GM23248 (cell line): ENCODE measurements around the gene MATN3. TPM values are rescaled to one million over a fixed set of nuclear protein-coding genes. Genes with fewer than 3 reads are reported as not detected.

ENCODE experiments used
- DNase-seq: peaks from one replicate; pipeline ENCODE4 v3.0.0-alpha.2; 2015
- H2AFZ ChIP-seq: fragments of 200-600 bp; sonication (generic); 2 replicates; pipeline ENCODE4 v1.6.1; 2016; ENCODE audit warnings: antibody characterized with exemption
- H3F3A ChIP-seq: fragments of 200-600 bp; sonication (generic); 2 replicates; pipeline ENCODE4 v1.6.1; 2016; ENCODE audit warnings: mild to moderate bottlenecking, antibody characterized with exemption, mixed run types; ENCODE audit not compliant: insufficient read depth
- H3K27ac ChIP-seq: fragments of 200-600 bp; sonication (generic); 2 replicates; pipeline ENCODE4 v1.5.1; 2016; ENCODE audit warnings: mild to moderate bottlenecking
- H3K27me3 ChIP-seq: fragments of 200-600 bp; sonication (generic); replicated peaks from 2 replicates; pipeline ENCODE4 v1.6.1; 2016; ENCODE audit warnings: mild to moderate bottlenecking; ENCODE audit not compliant: insufficient read depth
- H3K36me3 ChIP-seq: fragments of 200-600 bp; sonication (generic); 2 replicates; pipeline ENCODE4 v1.6.1; 2016; ENCODE audit warnings: low read depth, mild to moderate bottlenecking
- H3K4me1 ChIP-seq: fragments of 200-600 bp; sonication (generic); 2 replicates; pipeline ENCODE4 v1.6.1; 2016; ENCODE audit warnings: mild to moderate bottlenecking; ENCODE audit not compliant: insufficient read depth
- H3K4me2 ChIP-seq: fragments of 200-600 bp; sonication (generic); one replicate; pipeline ENCODE4 v1.6.1; 2016; ENCODE audit warnings: mild to moderate bottlenecking; ENCODE audit not compliant: unreplicated experiment
- H3K4me3 ChIP-seq: fragments of 200-600 bp; sonication (generic); 2 replicates; pipeline ENCODE4 v1.5.1; 2016; ENCODE audit warnings: mild to moderate bottlenecking
- H3K79me2 ChIP-seq: fragments of 200-600 bp; sonication (generic); 2 replicates; pipeline ENCODE4 v1.6.1; 2016; ENCODE audit warnings: mild to moderate bottlenecking; ENCODE audit not compliant: insufficient read depth
- H3K9ac ChIP-seq: fragments of 200-600 bp; sonication (generic); 2 replicates; pipeline ENCODE4 v1.6.1; 2016; ENCODE audit warnings: mild to moderate bottlenecking
- H3K9me2 ChIP-seq: fragments of 200-600 bp; sonication (generic); 2 replicates; pipeline ENCODE4 v1.6.1; 2016; ENCODE audit warnings: mixed run types, mild to moderate bottlenecking, moderate library complexity; ENCODE audit not compliant: insufficient read depth
- H3K9me3 ChIP-seq: fragments of 200-600 bp; sonication (generic); one replicate; pipeline ENCODE4 v1.6.1; 2017; ENCODE audit warnings: low read depth
- H4K20me1 ChIP-seq: fragments of 200-600 bp; sonication (generic); 2 replicates; pipeline ENCODE4 v1.6.0; 2016; ENCODE audit not compliant: insufficient read depth
- EZH2 ChIP-seq: fragments of 200-600 bp; sonication (generic); IDR thresholded peaks from 2 replicates; pipeline ENCODE4 v1.6.1; 2018; ENCODE audit warnings: antibody characterized with exemption, mild to moderate bottlenecking; ENCODE audit not compliant: insufficient read depth, poor library complexity, severe bottlenecking
- EZH2phosphoT487 ChIP-seq: fragments of 200-600 bp; sonication (generic); IDR thresholded peaks from 2 replicates; pipeline ENCODE4 v1.6.1; 2018; ENCODE audit warnings: antibody characterized with exemption, moderate library complexity, mild to moderate bottlenecking, low read depth; ENCODE audit not compliant: insufficient read depth
- WGBS, 2 experiments: methylation state at CpG; one replicate each; pipeline ENCODE4 v1.1.6; 2015 to 2017; ENCODE audit warnings: low lambda C conversion rate in 2 of 2, low coverage in 1 of 2; ENCODE audit errors: missing lambda C conversion rate in 2 of 2; 5-methylcytosine and 5-hydroxymethylcytosine counted together
- in situ Hi-C: fragments of 300-500 bp; cut with MboI; formaldehyde crosslinking; loops from 2 replicates; pipeline ENCODE4 v1.15.0; 2020
- polyA plus RNA-seq: library from polyadenylated mRNA; unstranded; fragments of >200 nt; fragmentation: Nextera tagmentation; extraction: Ambion mirVana; gene quantifications from 2 replicates; pipeline ENCODE4 v1.2.1, GENCODE V29; 2016
- total RNA-seq: library from RNA; depleted of rRNA; stranded (reverse); fragments of >200 nt; shearing (Covaris generic); gene quantifications from 2 replicates; pipeline ENCODE4 v1.2.3, GENCODE V29; 2014; rRNA removed

Gene MATN3
- total and polyA plus RNA-seq, 2 experiments from 2014 or later: 0.54 to 2.0 TPM

DNA sequence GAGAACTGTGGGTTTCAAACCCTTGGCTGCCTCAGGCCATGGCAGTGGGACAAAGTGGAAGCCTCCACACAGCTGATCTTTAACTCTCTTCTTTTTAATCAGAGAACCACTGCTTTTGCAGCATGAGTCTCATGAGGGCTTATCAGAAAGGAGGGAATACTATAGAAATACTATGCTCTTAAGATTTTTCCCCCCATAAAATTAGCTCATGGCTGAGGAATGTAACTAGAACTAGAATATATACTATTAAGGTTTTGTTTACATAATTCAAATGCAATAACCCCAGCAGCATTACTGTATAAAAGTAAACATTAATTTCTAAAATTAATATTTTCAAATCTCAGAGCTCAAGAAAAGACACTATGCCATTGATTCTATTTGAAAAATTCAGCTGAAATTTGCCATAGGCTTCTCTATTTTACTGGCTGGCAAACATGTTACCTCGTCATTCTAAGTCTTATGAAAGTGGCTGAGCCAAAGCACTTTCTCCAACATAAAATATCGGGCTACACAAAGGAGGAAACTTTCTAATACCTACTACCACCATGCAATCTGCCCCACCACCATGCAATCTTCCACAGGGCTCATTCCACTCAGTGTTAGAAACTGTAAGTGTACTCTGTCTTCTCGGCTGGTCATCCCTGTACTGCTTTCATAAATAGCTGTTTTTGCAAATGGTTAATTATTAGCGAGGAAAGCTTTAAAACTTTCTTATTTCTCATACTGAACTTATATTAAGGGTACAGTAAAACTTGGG is 65.1 kb downstream of the MATN3 start:
- 0 out of 2 replicates have a peak, but pooled peaks cover 8% of the 10 kb centered on the region for H3K4me1 ChIP-seq
- DNase-seq: no peak
- no peaks in the 10 kb centered on the region for H4K20me1 ChIP-seq
- H3K9me3 ChIP-seq: no peaks in the 10 kb centered on the region
- WGBS, 2 experiments: 96 to 98% methylated on average over 4 of the region's 4 CpGs
- no peaks in the 10 kb centered on the region for H3F3A ChIP-seq
- H3K27ac ChIP-seq: no peak overlapping the region
- H3K79me2 ChIP-seq: no peaks in the 10 kb centered on the region
- TF ChIP-seq EZH2phosphoT487 (no peak), EZH2 (no peak)
- H3K4me3 ChIP-seq: no peak overlapping the region
- H3K36me3 ChIP-seq: peaks cover 3% of the 10 kb centered on the region; the same call in 1 of the 2 replicates
- no peaks in the 10 kb centered on the region for H3K9me2 ChIP-seq
- H2AFZ ChIP-seq: no peak overlapping the region
- in situ Hi-C loops: no loop called here
- H3K9ac ChIP-seq: no peak overlapping the region
- H3K4me2 ChIP-seq: no peak overlapping the region
- H3K27me3 ChIP-seq: no peaks in the 10 kb centered on the region

DNA sequence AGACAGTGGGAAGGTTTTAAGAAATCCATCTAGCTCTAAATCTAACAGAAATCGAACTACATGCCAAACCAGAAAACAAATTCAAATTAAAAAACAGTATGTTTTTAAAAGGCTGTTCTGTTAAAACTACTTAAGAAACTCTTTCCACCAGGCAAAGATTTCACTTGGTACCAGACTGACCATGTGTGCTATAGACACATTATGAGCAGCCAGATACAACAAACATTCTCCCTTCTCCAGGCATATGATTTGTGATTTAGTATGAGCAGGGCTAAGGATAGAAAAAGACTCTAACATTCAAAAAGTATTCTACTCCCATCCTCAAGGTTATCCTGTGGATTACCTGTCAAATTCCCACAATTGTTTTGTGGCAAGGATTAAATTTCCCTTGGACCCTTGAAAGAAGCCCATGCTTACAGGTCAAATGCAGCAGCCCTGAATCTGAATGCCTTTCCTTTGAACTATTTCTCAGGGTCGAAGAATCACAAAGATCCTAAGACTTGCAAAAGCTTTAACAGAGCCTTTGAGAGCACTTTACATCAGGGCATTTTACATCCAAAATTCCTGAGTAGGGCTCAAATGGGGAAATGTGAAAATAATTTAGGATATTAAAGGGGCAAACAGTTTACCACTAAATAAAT is 68.1 kb downstream of the MATN3 start:
- Histone ChIP-seq H3K79me2 (no peaks in the 10 kb centered on the region), H3K27me3 (no peaks in the 10 kb centered on the region), H3K4me2 (no peak overlapping the region), H3K4me3 (no peak overlapping the region), H4K20me1 (no peaks in the 10 kb centered on the region), H3K27ac (no peak overlapping the region), H2AFZ (no peak overlapping the region), H3K9me3 (no peaks in the 10 kb centered on the region), H3K9me2 (no peaks in the 10 kb centered on the region), H3K4me1 (0 out of 2 replicates have a peak, but pooled peaks cover 6% of the 10 kb centered on the region), H3K9ac (no peak overlapping the region), H3F3A (no peaks in the 10 kb centered on the region), H3K36me3 (0 out of 2 replicates have a peak, but pooled peaks cover 3% of the 10 kb centered on the region)
- in situ Hi-C loops: no loop called here
- TF ChIP-seq EZH2phosphoT487: no peak
- TF ChIP-seq EZH2: no peak
- WGBS, 2 experiments: 75 to 79% methylated on average over 2 of the region's 2 CpGs
- no peak for DNase-seq

DNA sequence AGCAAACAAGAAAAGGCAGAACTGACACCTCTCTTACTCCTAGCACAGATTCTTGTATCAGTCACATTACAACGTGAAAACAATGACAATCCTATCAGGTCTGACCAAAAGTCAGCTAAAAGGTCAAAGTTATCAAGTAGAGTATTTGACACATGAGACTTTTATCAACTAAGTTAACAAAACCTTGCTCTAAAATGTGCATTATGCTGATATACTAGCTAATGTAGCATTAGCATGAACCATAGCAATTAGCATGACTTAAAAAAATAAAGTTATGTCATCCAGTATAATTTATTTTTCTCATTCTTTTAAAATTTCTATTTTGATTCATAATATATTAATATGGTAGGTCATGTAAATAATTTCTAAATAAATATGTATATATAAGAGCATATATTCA is 69.3 kb downstream of the MATN3 start:
- Histone ChIP-seq H3K9me3 (no peaks in the 10 kb centered on the region), H3K4me1 (no peaks in the 10 kb centered on the region), H3K79me2 (no peaks in the 10 kb centered on the region), H3K9ac (no peak overlapping the region), H3K27ac (no peak overlapping the region), H4K20me1 (no peaks in the 10 kb centered on the region), H3K27me3 (no peaks in the 10 kb centered on the region), H3F3A (no peaks in the 10 kb centered on the region), H3K4me3 (no peak overlapping the region), H3K36me3 (0 out of 2 replicates have a peak, but pooled peaks cover 3% of the 10 kb centered on the region), H3K9me2 (no peaks in the 10 kb centered on the region), H3K4me2 (no peak overlapping the region), H2AFZ (no peak overlapping the region)
- in situ Hi-C loops: no loop called here
- 47 to 59% methylated on average over 1 of the region's 1 CpG for WGBS, 2 experiments
- TF ChIP-seq EZH2: no peak
- TF ChIP-seq EZH2phosphoT487: no peak
- DNase-seq: no peak

DNA sequence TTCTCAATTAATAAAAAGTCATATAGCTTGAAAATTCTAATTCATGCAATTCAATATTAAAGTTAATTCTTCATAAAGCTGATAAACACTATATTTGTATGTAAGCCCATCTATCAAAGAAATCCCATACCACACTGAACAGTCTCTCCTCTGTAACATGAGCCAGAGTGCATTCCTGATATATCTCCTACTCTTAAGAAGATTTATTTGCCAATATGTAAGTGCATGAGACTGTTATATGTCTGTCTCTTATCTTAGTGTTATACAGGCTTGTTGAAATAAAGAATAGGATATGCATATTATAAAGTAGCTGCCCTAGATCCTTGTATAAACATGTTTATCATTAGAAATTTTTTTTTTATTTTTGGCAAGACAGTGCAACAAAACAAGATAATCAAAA is 70.3 kb downstream of the MATN3 start:
- in situ Hi-C loops: no loop called here
- H3K36me3 ChIP-seq: no peaks in the 10 kb centered on the region; the same call in 1 of the 2 replicates
- no peak for DNase-seq

More for the DNA sequence above, 70.3 kb downstream of the MATN3 start:
- no peak overlapping the region for H3K27ac ChIP-seq
- H3K9me3 ChIP-seq: no peaks in the 10 kb centered on the region
- no peaks in the 10 kb centered on the region for H4K20me1 ChIP-seq
- no peak overlapping the region for H3K9ac ChIP-seq
- no peaks in the 10 kb centered on the region for H3K9me2 ChIP-seq
- no peaks in the 10 kb centered on the region for H3F3A ChIP-seq
- no peak overlapping the region for H3K4me3 ChIP-seq
- no peaks in the 10 kb centered on the region for H3K27me3 ChIP-seq
- no peak for TF ChIP-seq EZH2
- TF ChIP-seq EZH2phosphoT487: no peak
- no peak overlapping the region for H3K4me2 ChIP-seq
- no peaks in the 10 kb centered on the region for H3K79me2 ChIP-seq
- H2AFZ ChIP-seq: no peak overlapping the region
- H3K4me1 ChIP-seq: no peaks in the 10 kb centered on the region

Other genes starting within 250 kb of the MATN3 start
- 1.5 TPM in 1 of 2 replicates, not detected in the other for gene TTC32, start 110.7 kb downstream of the MATN3 start, total RNA-seq
- gene TTC32, start 110.7 kb downstream of the MATN3 start, polyA plus RNA-seq: 6.4 and 6.8 TPM in 2 replicates
- 7.3 and 9.1 TPM in 2 replicates for gene WDR35, start 22.6 kb downstream of the MATN3 start, total RNA-seq
- 2.6 and 3.2 TPM in 2 replicates for gene WDR35, start 22.6 kb downstream of the MATN3 start, polyA plus RNA-seq
- gene LAPTM4A, start 39.0 kb upstream of the MATN3 start, total RNA-seq: 363 and 372 TPM in 2 replicates
- 752 and 760 TPM in 2 replicates for gene LAPTM4A, start 39.0 kb upstream of the MATN3 start, polyA plus RNA-seq
- gene SDC1, start 212.5 kb upstream of the MATN3 start, total RNA-seq: 32.5 and 33.1 TPM in 2 replicates
- gene SDC1, start 212.5 kb upstream of the MATN3 start, polyA plus RNA-seq: 24.5 and 25.6 TPM in 2 replicates